Upper lobe of left lung (tissue), 4 donors: ENCODE results near the gene CCDC78.

Experiments used
- POLR2A ChIP-seq, 4 donors: fragments of 450-650 bp; IDR thresholded peaks; one replicate each; pipeline ENCODE4 v1.5.1; 2016 to 2017; ENCODE audit warnings: antibody characterized with exemption in 4 of 4, mild to moderate bottlenecking in 2 of 4
- POLR2AphosphoS5 ChIP-seq, 2 donors: sonication (generic); formaldehyde crosslinking; IDR thresholded peaks; one replicate each; pipeline ENCODE4 v1.5.1; 2017; ENCODE audit warnings: antibody characterized with exemption in 2 of 2

DNA sequence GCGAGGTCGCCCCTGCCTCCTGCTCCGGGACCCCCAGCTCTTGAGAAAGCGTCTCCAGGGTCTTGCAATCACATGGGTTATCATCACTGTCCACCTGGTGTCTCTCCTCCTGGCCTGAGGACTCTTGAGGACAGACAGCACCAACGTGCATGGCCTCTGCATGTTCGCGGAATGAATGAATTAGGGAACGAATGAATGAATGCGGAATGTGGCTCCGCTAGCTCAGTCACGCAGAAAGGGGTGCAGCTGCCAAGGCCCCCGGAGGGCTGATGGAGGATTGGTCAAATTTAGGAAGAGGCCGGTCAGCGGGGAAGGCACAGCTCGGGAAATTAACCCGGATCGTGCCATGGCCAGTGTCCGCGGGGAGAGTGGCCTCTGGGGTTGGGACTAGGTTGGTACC lies 23.9 kb downstream of the CCDC78 start:
- TF ChIP-seq POLR2A (IDR thresholded peaks at IDR 0.05) = no peak
- TF ChIP-seq POLR2AphosphoS5 (IDR thresholded peaks at IDR 0.05) = no peak
